ENCODE results near the gene RNF212. TPM values are rescaled to one million over a fixed set of nuclear protein-coding genes. Genes with fewer than 3 reads are reported as not detected.

RNF212 gene
- total and polyA plus RNA-seq, 2 donors (not counting 3 experiments of a cell fraction or from before 2014, with no cell fraction given): 2.3 to 2.8 TPM

DNA sequence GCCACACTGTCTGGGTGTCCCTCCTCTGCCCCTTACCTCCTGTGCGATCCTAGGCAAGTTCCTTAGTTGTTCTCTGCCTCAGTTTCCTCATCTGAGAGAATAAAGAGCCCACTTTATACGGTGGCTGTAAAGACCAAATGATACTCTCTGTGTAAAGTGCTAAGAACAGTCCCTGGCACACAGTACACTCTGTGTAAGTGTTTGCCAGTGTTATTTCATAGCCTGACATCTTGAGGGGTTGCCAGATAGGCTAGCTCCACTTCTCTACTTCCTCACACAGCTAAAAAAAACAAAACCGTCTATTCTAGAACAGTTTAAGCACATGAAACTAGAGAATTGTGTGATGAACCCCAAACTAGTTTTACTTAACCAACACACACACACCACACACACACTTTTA, 42.0 kb upstream of the RNF212 start:
- Histone ChIP-seq H3K9ac (replicated peaks; ENCODE audit: extremely low read depth, insufficient read depth, low read length) (no peak overlapping the region), H3K9me3 (replicated peaks; ENCODE audit: control insufficient read depth, insufficient read depth, low read length) (no peaks in the 10 kb centered on the region), H3K36me3 (ENCODE audit: control insufficient read depth in 2 of 2, extremely low read depth in 1 of 2, insufficient read depth in 2 of 2, low read length in 2 of 2) (no peaks in the 10 kb centered on the region), H3K4me3 (replicated peaks in 1 of 3; ENCODE audit: insufficient read depth in 1 of 3, low read depth in 1 of 3, low read length in 3 of 3) (no peak overlapping the region), H3K9me1 (replicated peaks; ENCODE audit: control insufficient read depth, extremely low read depth, insufficient read depth, low read length) (no peaks in the 10 kb centered on the region), H3K4me2 (ENCODE audit: insufficient read depth, low read length) (no peak overlapping the region), H4K20me1 (replicated peaks; ENCODE audit: control insufficient read depth, extremely low read depth, insufficient read depth, low read length) (no peaks in the 10 kb centered on the region), H3K4me1 (ENCODE audit: control insufficient read depth, extremely low read depth, insufficient read depth, low read length) (no peaks in the 10 kb centered on the region), H2AFZ (ENCODE audit: low read depth, low read length) (no peak overlapping the region), H3K27me3 (ENCODE audit: control insufficient read depth in 2 of 2, insufficient read depth in 2 of 2, low read length in 2 of 2) (peaks cover 2 to 4% of the 10 kb centered on the region in 2 experiments), H3K79me2 (ENCODE audit: control insufficient read depth, insufficient read depth, low read length) (no peaks in the 10 kb centered on the region), H3K27ac (ENCODE audit: insufficient read depth, low read depth, low read length) (no peak overlapping the region)
- POLR2A ChIA-PET: no interaction called here
- CTCF ChIA-PET: no interaction called here
- DNase-seq (ENCODE audit: low read depth, low spot score) (no peak), FAIRE-seq (no peak)
- intact Hi-C loops (cut with micrococcal nuclease): no loop called here
- no peak for TF ChIP-seq EZH2 (IDR thresholded peaks at IDR 0.05; ENCODE audit: borderline replicate concordance, low read depth, low read length, severe bottlenecking)
- TF ChIP-seq, protein P1, sequence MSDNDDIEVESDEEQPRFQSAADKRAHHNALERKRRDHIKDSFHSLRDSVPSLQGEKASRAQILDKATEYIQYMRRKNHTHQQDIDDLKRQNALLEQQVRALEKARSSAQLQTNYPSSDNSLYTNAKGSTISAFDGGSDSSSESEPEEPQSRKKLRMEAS (IDR thresholded peaks at IDR 0.05; ENCODE audit: insufficient read depth, insufficient read length): no peak
- no peak for TF ChIP-seq FOS (IDR thresholded peaks at IDR 0.05; ENCODE audit: borderline replicate concordance, insufficient read depth, low read length)
- no peak for TF ChIP-seq JUN (IDR thresholded peaks at IDR 0.05; ENCODE audit: borderline replicate concordance, insufficient read depth, insufficient read length, low read depth)
- dilution Hi-C loops (cut with MboI; ENCODE audit: extremely low pct_ligation_motif_present, low sequenced_read_pairs): no loop called here
- BruUV-seq (replicated peaks): no TSS peak

GRCh38 chr4:1154523-1155182, 41.3 kb upstream of the RNF212 start:
- Histone ChIP-seq H3K4me2 (ENCODE audit: insufficient read depth, low read length) (no peak overlapping the region), H3K9me3 (replicated peaks; ENCODE audit: control insufficient read depth, insufficient read depth, low read length) (no peaks in the 10 kb centered on the region), H3K79me2 (ENCODE audit: control insufficient read depth, insufficient read depth, low read length) (no peaks in the 10 kb centered on the region), H4K20me1 (replicated peaks; ENCODE audit: control insufficient read depth, extremely low read depth, insufficient read depth, low read length) (no peaks in the 10 kb centered on the region), H3K9me1 (replicated peaks; ENCODE audit: control insufficient read depth, extremely low read depth, insufficient read depth, low read length) (no peaks in the 10 kb centered on the region), H3K27me3 (ENCODE audit: control insufficient read depth in 2 of 2, insufficient read depth in 2 of 2, low read length in 2 of 2) (peaks cover 0 to 2% of the 10 kb centered on the region in 2 experiments), H3K36me3 (ENCODE audit: control insufficient read depth in 2 of 2, extremely low read depth in 1 of 2, insufficient read depth in 2 of 2, low read length in 2 of 2) (no peaks in the 10 kb centered on the region), H3K9ac (replicated peaks; ENCODE audit: extremely low read depth, insufficient read depth, low read length) (no peak overlapping the region), H3K27ac (ENCODE audit: insufficient read depth, low read depth, low read length) (no peak overlapping the region), H2AFZ (ENCODE audit: low read depth, low read length) (no peak overlapping the region), H3K4me3 (replicated peaks in 1 of 3; ENCODE audit: insufficient read depth in 1 of 3, low read depth in 1 of 3, low read length in 3 of 3) (no peak overlapping the region), H3K4me1 (ENCODE audit: control insufficient read depth, extremely low read depth, insufficient read depth, low read length) (no peaks in the 10 kb centered on the region)
- DNase-seq (ENCODE audit: low read depth, low spot score): no peak
- intact Hi-C loops (cut with micrococcal nuclease) (no loop called here), dilution Hi-C loops (cut with MboI; ENCODE audit: extremely low pct_ligation_motif_present, low sequenced_read_pairs) (no loop called here)
- TF ChIP-seq GATA2 (IDR thresholded peaks at IDR 0.05; ENCODE audit: insufficient read depth, insufficient read length, low read depth, low read length): no peak
- TF ChIP-seq JUN (IDR thresholded peaks at IDR 0.05; ENCODE audit: borderline replicate concordance, insufficient read depth, insufficient read length, low read depth): no peak
- no peak for TF ChIP-seq EZH2 (IDR thresholded peaks at IDR 0.05; ENCODE audit: borderline replicate concordance, low read depth, low read length, severe bottlenecking)
- no peak for TF ChIP-seq POLR2A (IDR thresholded peaks at IDR 0.05; ENCODE audit: low read depth, low read length)
- TF ChIP-seq, protein P1 (IDR thresholded peaks at IDR 0.05; ENCODE audit: insufficient read depth, insufficient read length): no peak
- TF ChIP-seq MYC (IDR thresholded peaks at IDR 0.05; ENCODE audit: low read depth, low read length): no peak
- no peak for TF ChIP-seq FOS (IDR thresholded peaks at IDR 0.05; ENCODE audit: borderline replicate concordance, insufficient read depth, low read length)
- TF ChIP-seq, protein P2, sequence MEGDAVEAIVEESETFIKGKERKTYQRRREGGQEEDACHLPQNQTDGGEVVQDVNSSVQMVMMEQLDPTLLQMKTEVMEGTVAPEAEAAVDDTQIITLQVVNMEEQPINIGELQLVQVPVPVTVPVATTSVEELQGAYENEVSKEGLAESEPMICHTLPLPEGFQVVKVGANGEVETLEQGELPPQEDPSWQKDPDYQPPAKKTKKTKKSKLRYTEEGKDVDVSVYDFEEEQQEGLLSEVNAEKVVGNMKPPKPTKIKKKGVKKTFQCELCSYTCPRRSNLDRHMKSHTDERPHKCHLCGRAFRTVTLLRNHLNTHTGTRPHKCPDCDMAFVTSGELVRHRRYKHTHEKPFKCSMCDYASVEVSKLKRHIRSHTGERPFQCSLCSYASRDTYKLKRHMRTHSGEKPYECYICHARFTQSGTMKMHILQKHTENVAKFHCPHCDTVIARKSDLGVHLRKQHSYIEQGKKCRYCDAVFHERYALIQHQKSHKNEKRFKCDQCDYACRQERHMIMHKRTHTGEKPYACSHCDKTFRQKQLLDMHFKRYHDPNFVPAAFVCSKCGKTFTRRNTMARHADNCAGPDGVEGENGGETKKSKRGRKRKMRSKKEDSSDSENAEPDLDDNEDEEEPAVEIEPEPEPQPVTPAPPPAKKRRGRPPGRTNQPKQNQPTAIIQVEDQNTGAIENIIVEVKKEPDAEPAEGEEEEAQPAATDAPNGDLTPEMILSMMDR (IDR thresholded peaks at IDR 0.05; ENCODE audit: extremely low read depth in 1 of 2, insufficient read depth in 1 of 2, low read depth in 1 of 2, low read length in 2 of 2): no peak
- TF ChIP-seq POLR2AphosphoS5 (IDR thresholded peaks at IDR 0.05; ENCODE audit: insufficient read depth, low read depth, low read length): no peak
- BruUV-seq (replicated peaks): no TSS peak
- no peak for FAIRE-seq
- CTCF ChIA-PET: no interaction called here
- POLR2A ChIA-PET: no interaction called here
